ENCODE data around the gene LRRC4B. TPM values are rescaled to one million over a fixed set of nuclear protein-coding genes. Genes with fewer than 3 reads are reported as not detected.
"Not testable (repeated sequence)": the region's sequence is repeated elsewhere in the genome, so short reads cannot be mapped to it uniquely, and the experiment has no call there.

The LRRC4B gene
- total RNA-seq, 1 experiment from 2014 or later = 0.54 TPM

- no TSS peak for BruUV-seq (replicated peaks)
- Mint-ChIP-seq H3K27me3 (ENCODE audit: insufficient read depth, unreplicated experiment) (peaks cover 20% of the 10 kb centered on the region), H3K9me3 (ENCODE audit: unreplicated experiment) (no peaks in the 10 kb centered on the region), H3K27ac (ENCODE audit: unreplicated experiment) (no peak overlapping the region), H3K4me1 (ENCODE audit: low read depth, unreplicated experiment) (no peaks in the 10 kb centered on the region), H3K36me3 (ENCODE audit: insufficient read depth, unreplicated experiment) (no peaks in the 10 kb centered on the region), H3K4me3 (ENCODE audit: unreplicated experiment) (no peak overlapping the region)
- TF ChIP-seq, protein P1, sequence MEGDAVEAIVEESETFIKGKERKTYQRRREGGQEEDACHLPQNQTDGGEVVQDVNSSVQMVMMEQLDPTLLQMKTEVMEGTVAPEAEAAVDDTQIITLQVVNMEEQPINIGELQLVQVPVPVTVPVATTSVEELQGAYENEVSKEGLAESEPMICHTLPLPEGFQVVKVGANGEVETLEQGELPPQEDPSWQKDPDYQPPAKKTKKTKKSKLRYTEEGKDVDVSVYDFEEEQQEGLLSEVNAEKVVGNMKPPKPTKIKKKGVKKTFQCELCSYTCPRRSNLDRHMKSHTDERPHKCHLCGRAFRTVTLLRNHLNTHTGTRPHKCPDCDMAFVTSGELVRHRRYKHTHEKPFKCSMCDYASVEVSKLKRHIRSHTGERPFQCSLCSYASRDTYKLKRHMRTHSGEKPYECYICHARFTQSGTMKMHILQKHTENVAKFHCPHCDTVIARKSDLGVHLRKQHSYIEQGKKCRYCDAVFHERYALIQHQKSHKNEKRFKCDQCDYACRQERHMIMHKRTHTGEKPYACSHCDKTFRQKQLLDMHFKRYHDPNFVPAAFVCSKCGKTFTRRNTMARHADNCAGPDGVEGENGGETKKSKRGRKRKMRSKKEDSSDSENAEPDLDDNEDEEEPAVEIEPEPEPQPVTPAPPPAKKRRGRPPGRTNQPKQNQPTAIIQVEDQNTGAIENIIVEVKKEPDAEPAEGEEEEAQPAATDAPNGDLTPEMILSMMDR (IDR thresholded peaks at IDR 0.05; ENCODE audit: insufficient read depth in 1 of 2, low read depth in 1 of 2, low read length in 1 of 2, severe bottlenecking in 1 of 2, unreplicated experiment in 1 of 2) = no peak
- no peak for DNase-seq
- no peak overlapping the region for H3K4me3 ChIP-seq (ENCODE audit: low read depth, low read length)
- ChIA-PET CTCF (no interaction called here), POLR2A (no interaction called here)
- no peaks in the 10 kb centered on the region for H3K27me3 ChIP-seq (replicated peaks; ENCODE audit: control insufficient read depth, insufficient read depth, low read length)
- intact Hi-C loops (cut with micrococcal nuclease; ENCODE audit: unreplicated experiment) = no loop called here
- H3K9me3 ChIP-seq = 0 out of 2 replicates have a peak, but pooled peaks cover 5% of the 10 kb centered on the region
- H3K36me3 ChIP-seq (ENCODE audit: control insufficient read depth, insufficient read depth, low read length) = no peaks in the 10 kb centered on the region
- H3K4me1 ChIP-seq = no peaks in the 10 kb centered on the region
These were observed 31.2 kb upstream of the LRRC4B start for GRCh38 chr19:50599427-50599826.

GRCh38 chr19:50590191-50590590, 22.0 kb upstream of the LRRC4B start:
- no peaks in the 10 kb centered on the region for H3K9me3 Mint-ChIP-seq (ENCODE audit: unreplicated experiment)
- no peak overlapping the region for H3K27ac Mint-ChIP-seq (ENCODE audit: unreplicated experiment)

GRCh38 chr19:50581795-50582660, 13.8 kb upstream of the LRRC4B start:
- H3K4me1 ChIP-seq; DNase-seq; intact Hi-C loops (cut with micrococcal nuclease; ENCODE audit: unreplicated experiment); H3K36me3 Mint-ChIP-seq (ENCODE audit: insufficient read depth, unreplicated experiment); H3K27me3 ChIP-seq (replicated peaks; ENCODE audit: control insufficient read depth, insufficient read depth, low read length); H3K27ac Mint-ChIP-seq (ENCODE audit: unreplicated experiment); H3K4me1 Mint-ChIP-seq (ENCODE audit: low read depth, unreplicated experiment); CTCF ChIA-PET; H3K4me3 Mint-ChIP-seq (ENCODE audit: unreplicated experiment); POLR2A ChIA-PET; H3K36me3 ChIP-seq (ENCODE audit: control insufficient read depth, insufficient read depth, low read length); H3K4me3 ChIP-seq (ENCODE audit: low read depth, low read length); BruUV-seq (replicated peaks); H3K9me3 ChIP-seq; H3K27me3 Mint-ChIP-seq (ENCODE audit: insufficient read depth, unreplicated experiment): not testable (repeated sequence)
- peaks cover 12% of the 10 kb centered on the region for H3K9me3 Mint-ChIP-seq (ENCODE audit: unreplicated experiment)

More at GRCh38 chr19:50590191-50590590, 22.0 kb upstream of the LRRC4B start:
- no TSS peak for BruUV-seq (replicated peaks)
- Mint-ChIP-seq H3K4me1 (ENCODE audit: low read depth, unreplicated experiment) (no peaks in the 10 kb centered on the region), H3K36me3 (ENCODE audit: insufficient read depth, unreplicated experiment) (no peaks in the 10 kb centered on the region), H3K27me3 (ENCODE audit: insufficient read depth, unreplicated experiment) (peaks cover 3% of the 10 kb centered on the region), H3K4me3 (ENCODE audit: unreplicated experiment) (no peak overlapping the region)
- intact Hi-C loops (cut with micrococcal nuclease; ENCODE audit: unreplicated experiment) = no loop called here
- Histone ChIP-seq H3K4me1 (no peaks in the 10 kb centered on the region), H3K9me3 (no peaks in the 10 kb centered on the region), H3K4me3 (ENCODE audit: low read depth, low read length) (no peak overlapping the region), H3K36me3 (ENCODE audit: control insufficient read depth, insufficient read depth, low read length) (no peaks in the 10 kb centered on the region), H3K27me3 (replicated peaks; ENCODE audit: control insufficient read depth, insufficient read depth, low read length) (no peaks in the 10 kb centered on the region)
- ChIA-PET CTCF (no interaction called here), POLR2A (no interaction called here)
- no peak for DNase-seq
- TF ChIP-seq, protein P1 (IDR thresholded peaks at IDR 0.05; ENCODE audit: insufficient read depth in 1 of 2, low read depth in 1 of 2, low read length in 1 of 2, severe bottlenecking in 1 of 2, unreplicated experiment in 1 of 2) = no peak

All from Caco-2 (cell line).